NAMALWA (cell line): ENCODE measurements around the gene DGKQ.
"Not testable (repeated sequence)": the region's sequence is repeated elsewhere in the genome, so short reads cannot be mapped to it uniquely, and the experiment has no call there.

Source experiments
- DNase-seq: peaks from one replicate; pipeline ENCODE4 v3.0.0-alpha.2; 2015; ENCODE audit warnings: low spot score

The DGKQ gene

GRCh38 chr4:1009542-1010394 is 36.4 kb upstream of the DGKQ start:
- peak; percentile 69 for DNase-seq

- DNase-seq: peak; percentile 34
Measured at GRCh38 chr4:1008840-1009541, 35.6 kb upstream of the DGKQ start.

GRCh38 chr4:1006856-1007255 is 33.5 kb upstream of the DGKQ start:
- DNase-seq: no peak

- no peak for DNase-seq
Measured at GRCh38 chr4:1004557-1005485, 31.5 kb upstream of the DGKQ start.

- no peak for DNase-seq
Measured at GRCh38 chr4:1004071-1004418, 30.7 kb upstream of the DGKQ start.

- no peak for DNase-seq
Measured at GRCh38 chr4:1003271-1004070, 30.1 kb upstream of the DGKQ start.

GRCh38 chr4:1002631-1003251 is 29.4 kb upstream of the DGKQ start:
- DNase-seq: no peak

- no peak for DNase-seq
Measured at GRCh38 chr4:1002131-1002630, 28.8 kb upstream of the DGKQ start.

GRCh38 chr4:1001561-1002130 is 28.3 kb upstream of the DGKQ start:
- DNase-seq: no peak

GRCh38 chr4:1000686-1001260 is 27.4 kb upstream of the DGKQ start:
- DNase-seq: no peak

- peak; percentile 79 for DNase-seq
Measured at GRCh38 chr4:999882-1000425, 26.6 kb upstream of the DGKQ start.

GRCh38 chr4:999240-999863 is 26.0 kb upstream of the DGKQ start:
- DNase-seq: not testable (repeated sequence)

GRCh38 chr4:998096-998691 is 24.8 kb upstream of the DGKQ start:
- DNase-seq: no peak

- DNase-seq: no peak
Measured at GRCh38 chr4:997375-998071, 24.2 kb upstream of the DGKQ start.

- no peak for DNase-seq
Measured at GRCh38 chr4:996997-997374, 23.6 kb upstream of the DGKQ start.

- no peak for DNase-seq
Measured at GRCh38 chr4:996030-996996, 22.9 kb upstream of the DGKQ start.

GRCh38 chr4:995311-996026 is 22.1 kb upstream of the DGKQ start:
- no peak for DNase-seq
